ENCODE results near the gene CFDP1. TPM values are rescaled to one million over a fixed set of nuclear protein-coding genes. Genes with fewer than 3 reads are reported as not detected.

The CFDP1 gene
- total and polyA plus RNA-seq, 8 donors = 43.4 to 151 (median 134) TPM

DNA sequence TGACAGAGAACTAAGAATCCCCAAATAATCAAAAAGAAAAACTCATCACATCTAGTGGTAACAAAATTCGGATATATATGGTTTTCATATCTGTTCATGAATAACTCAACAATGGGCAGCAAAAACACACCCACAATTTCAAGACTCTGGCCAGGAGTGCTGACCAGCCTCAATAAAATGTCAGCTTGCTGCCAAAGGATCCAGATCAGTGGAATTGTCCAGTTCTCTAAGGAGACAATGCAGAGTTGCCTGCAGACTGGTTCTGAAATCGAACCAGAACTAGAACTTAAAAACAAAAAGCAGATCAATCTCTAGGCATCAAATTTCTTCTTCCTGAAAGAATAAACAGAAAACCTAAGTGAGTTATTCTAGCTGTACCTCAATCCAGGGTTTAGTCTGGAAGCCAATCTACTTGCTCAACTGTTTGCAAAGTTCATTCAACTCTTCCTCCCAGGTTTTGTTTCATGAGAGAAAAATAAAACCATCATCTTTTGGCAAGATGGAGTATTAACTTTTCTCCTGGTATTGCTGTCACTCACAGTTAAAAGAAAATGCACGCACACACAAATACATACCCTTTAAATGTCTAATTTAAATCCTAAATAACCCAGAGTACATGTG, 61.0 kb downstream of the CFDP1 start:
- Histone ChIP-seq H3K36me3 (no peaks in the 10 kb centered on the region), H3K4me3 (no peak overlapping the region), H3K4me1 (no peaks in the 10 kb centered on the region), H3K27ac (no peak overlapping the region), H3K9me3 (no peaks in the 10 kb centered on the region), H3K27me3 (no peaks in the 10 kb centered on the region)
- TF ChIP-seq, protein P1, sequence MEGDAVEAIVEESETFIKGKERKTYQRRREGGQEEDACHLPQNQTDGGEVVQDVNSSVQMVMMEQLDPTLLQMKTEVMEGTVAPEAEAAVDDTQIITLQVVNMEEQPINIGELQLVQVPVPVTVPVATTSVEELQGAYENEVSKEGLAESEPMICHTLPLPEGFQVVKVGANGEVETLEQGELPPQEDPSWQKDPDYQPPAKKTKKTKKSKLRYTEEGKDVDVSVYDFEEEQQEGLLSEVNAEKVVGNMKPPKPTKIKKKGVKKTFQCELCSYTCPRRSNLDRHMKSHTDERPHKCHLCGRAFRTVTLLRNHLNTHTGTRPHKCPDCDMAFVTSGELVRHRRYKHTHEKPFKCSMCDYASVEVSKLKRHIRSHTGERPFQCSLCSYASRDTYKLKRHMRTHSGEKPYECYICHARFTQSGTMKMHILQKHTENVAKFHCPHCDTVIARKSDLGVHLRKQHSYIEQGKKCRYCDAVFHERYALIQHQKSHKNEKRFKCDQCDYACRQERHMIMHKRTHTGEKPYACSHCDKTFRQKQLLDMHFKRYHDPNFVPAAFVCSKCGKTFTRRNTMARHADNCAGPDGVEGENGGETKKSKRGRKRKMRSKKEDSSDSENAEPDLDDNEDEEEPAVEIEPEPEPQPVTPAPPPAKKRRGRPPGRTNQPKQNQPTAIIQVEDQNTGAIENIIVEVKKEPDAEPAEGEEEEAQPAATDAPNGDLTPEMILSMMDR (IDR thresholded peaks at IDR 0.05) = no peak
- DNase-seq (no peak), ATAC-seq (no peak)
- intact Hi-C loops (cut with DNase I) = no loop called here

DNA sequence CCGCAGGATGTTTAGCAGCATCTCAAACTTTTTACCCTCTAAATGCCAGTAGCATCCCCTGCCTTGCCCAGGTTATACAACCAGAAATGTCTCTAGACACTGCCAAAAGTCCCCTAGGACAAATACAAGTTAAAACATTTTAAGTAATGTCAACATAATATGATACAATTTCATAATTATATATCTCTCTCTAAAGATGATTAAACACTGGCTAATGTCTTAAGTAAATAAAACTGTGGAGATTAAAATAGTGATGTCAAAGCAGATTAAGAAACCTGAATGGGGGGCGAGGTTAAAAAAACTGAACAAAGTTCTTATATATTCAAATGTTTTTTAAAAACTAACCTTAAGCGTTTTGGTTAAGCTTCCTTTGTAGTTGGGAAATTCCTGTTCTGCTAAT, 62.1 kb downstream of the CFDP1 start:
- DNase-seq (no peak), ATAC-seq (no peak)
- H3K27ac ChIP-seq = no peak overlapping the region
- no peaks in the 10 kb centered on the region for H3K9me3 ChIP-seq
- TF ChIP-seq, protein P1 (IDR thresholded peaks at IDR 0.05) = no peak
- H3K27me3 ChIP-seq = no peaks in the 10 kb centered on the region
- H3K4me1 ChIP-seq = no peaks in the 10 kb centered on the region
- intact Hi-C loops (cut with DNase I) = no loop called here
- no peaks in the 10 kb centered on the region for H3K36me3 ChIP-seq
- no peak overlapping the region for H3K4me3 ChIP-seq

DNA sequence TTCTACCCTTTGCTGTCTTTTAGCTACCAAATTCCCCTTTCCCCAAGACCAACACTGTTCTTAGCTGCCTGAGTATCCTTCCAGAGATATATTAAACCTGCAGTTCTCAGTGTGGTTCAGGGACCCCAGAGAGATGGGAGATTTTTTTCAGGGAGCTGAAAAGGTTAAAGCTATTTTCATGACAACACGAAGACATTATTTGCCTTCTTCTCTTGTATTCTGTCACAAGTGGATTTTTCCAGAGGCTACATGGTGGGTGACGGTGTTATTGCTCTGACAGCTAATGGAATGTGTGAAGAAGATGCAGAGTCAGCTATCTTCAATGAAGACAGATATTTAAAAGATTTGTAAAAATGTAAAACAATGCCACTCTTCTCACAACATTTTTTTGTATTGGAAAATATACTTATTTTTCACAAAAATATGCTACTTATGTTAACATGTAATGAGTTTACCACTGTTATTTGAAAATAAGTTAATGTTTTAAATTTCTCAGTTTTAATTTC, 69.0 kb downstream of the CFDP1 start:
- H3K4me3 ChIP-seq = no peak overlapping the region
- TF ChIP-seq, protein P1 (IDR thresholded peaks at IDR 0.05) = no peak
- intact Hi-C loops (cut with DNase I) = no loop called here
- H3K27ac ChIP-seq = no peak overlapping the region
- no peak for ATAC-seq
- H3K9me3 ChIP-seq = no peaks in the 10 kb centered on the region
- no peak for DNase-seq
- H3K36me3 ChIP-seq = peaks cover 0 to 4% of the 10 kb centered on the region in 2 donors
- H3K4me1 ChIP-seq = no peaks in the 10 kb centered on the region
- no peaks in the 10 kb centered on the region for H3K27me3 ChIP-seq

DNA sequence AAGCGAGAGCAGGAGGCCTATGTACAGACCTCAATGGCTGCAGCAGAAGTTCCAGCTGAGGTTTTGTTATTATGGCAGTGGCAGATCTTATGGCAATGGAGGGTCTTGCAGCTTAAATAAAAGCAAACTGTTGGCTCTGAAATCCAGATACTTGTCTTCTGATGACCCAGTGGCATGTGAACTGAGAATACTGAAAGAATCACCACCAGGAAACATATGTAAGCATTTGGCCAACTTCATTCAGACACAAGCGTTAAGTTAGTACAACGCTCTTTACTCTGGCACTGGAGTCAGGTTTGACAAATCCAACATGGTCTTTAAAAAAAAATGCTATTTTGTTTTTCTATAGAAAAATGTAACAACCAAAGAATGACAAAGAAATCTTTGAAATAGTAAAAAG, 70.5 kb downstream of the CFDP1 start:
- H3K27me3 ChIP-seq = no peaks in the 10 kb centered on the region
- DNase-seq = peak in 1 of 4 donors; percentile 32
- TF ChIP-seq, protein P1 (IDR thresholded peaks at IDR 0.05) = no peak
- H3K27ac ChIP-seq = no peak overlapping the region
- ATAC-seq = no peak
- peaks cover 0 to 4% of the 10 kb centered on the region in 2 donors for H3K36me3 ChIP-seq
- no peaks in the 10 kb centered on the region for H3K4me1 ChIP-seq
- H3K4me3 ChIP-seq = no peak overlapping the region
- intact Hi-C loops (cut with DNase I) = no loop called here
- H3K9me3 ChIP-seq = no peaks in the 10 kb centered on the region

DNA sequence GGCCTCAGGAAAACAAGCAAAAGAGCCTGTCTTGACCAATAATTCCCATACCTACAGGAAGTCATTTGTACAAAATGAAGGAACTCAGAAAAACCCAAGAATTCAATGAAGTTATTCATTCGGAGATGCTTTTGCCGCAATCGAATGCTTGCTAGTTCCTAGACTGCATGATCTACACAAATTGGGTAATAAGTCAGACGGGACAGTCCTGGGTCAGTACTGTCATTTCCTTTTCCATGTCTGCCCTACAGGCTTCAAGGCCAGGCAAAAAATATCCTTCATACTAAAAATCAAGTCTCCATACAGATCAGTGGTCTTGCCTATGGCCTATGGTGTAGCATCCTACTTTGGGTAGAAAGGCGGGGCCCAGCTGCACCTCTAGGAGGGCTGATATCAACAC, 71.4 kb downstream of the CFDP1 start:
- Histone ChIP-seq H3K9me3 (no peaks in the 10 kb centered on the region), H3K27me3 (no peaks in the 10 kb centered on the region), H3K4me3 (no peak overlapping the region), H3K4me1 (no peaks in the 10 kb centered on the region), H3K27ac (no peak overlapping the region), H3K36me3 (peaks cover 0 to 4% of the 10 kb centered on the region in 2 donors)
- intact Hi-C loops (cut with DNase I) = no loop called here
- ATAC-seq (peak; percentile 25), DNase-seq (no peak)
- TF ChIP-seq, protein P1 (IDR thresholded peaks at IDR 0.05) = no peak

Data from left lung (tissue), 10 donors.